Measurements from ENCODE around the gene ABCA10.
"Not testable (repeated sequence)": the region's sequence is repeated elsewhere in the genome, so short reads cannot be mapped to it uniquely, and the experiment has no call there.

Gene ABCA10

GRCh38 chr17:69170377-69170776, 58.2 kb downstream of the ABCA10 start:
- no peak for DNase-seq (ENCODE audit: low read depth in 2 of 3, low spot score in 1 of 3)

- not testable (repeated sequence) for DNase-seq (ENCODE audit: low read depth in 2 of 3, low spot score in 1 of 3)
Measured at GRCh38 chr17:69168642-69169041, 60.0 kb downstream of the ABCA10 start.

GRCh38 chr17:69166957-69167356, 61.7 kb downstream of the ABCA10 start:
- no peak for DNase-seq (ENCODE audit: low read depth in 2 of 3, low spot score in 1 of 3)

- DNase-seq (ENCODE audit: low read depth in 2 of 3, low spot score in 1 of 3): no peak
Measured at GRCh38 chr17:69164206-69164605, 64.4 kb downstream of the ABCA10 start.

- no peak for DNase-seq (ENCODE audit: low read depth in 2 of 3, low spot score in 1 of 3)
Measured at GRCh38 chr17:69159418-69159817, 69.2 kb downstream of the ABCA10 start.

- no peak for DNase-seq (ENCODE audit: low read depth in 2 of 3, low spot score in 1 of 3)
Measured at GRCh38 chr17:69154267-69154666, 74.4 kb downstream of the ABCA10 start.

GRCh38 chr17:69150333-69150732, 78.3 kb downstream of the ABCA10 start:
- DNase-seq (ENCODE audit: low read depth in 2 of 3, low spot score in 1 of 3): no peak

GRCh38 chr17:69147460-69147859, 81.2 kb downstream of the ABCA10 start:
- no peak for DNase-seq (ENCODE audit: low read depth in 2 of 3, low spot score in 1 of 3)

- no peak for DNase-seq (ENCODE audit: low read depth in 2 of 3, low spot score in 1 of 3)
Measured at GRCh38 chr17:69144331-69145255, 84.0 kb downstream of the ABCA10 start.

GRCh38 chr17:69143683-69144231, 84.9 kb downstream of the ABCA10 start:
- no peak for DNase-seq (ENCODE audit: low read depth in 2 of 3, low spot score in 1 of 3)

GRCh38 chr17:69143151-69143550, 85.5 kb downstream of the ABCA10 start:
- DNase-seq (ENCODE audit: low read depth in 2 of 3, low spot score in 1 of 3): no peak

GRCh38 chr17:69142175-69142802, 86.3 kb downstream of the ABCA10 start:
- no peak for DNase-seq (ENCODE audit: low read depth in 2 of 3, low spot score in 1 of 3)

- DNase-seq (ENCODE audit: low read depth in 2 of 3, low spot score in 1 of 3): no peak
Measured at GRCh38 chr17:69141431-69142174, 87.0 kb downstream of the ABCA10 start, which contains the start of gene ABCA6. Gene ABCA6 (minus strand): TSS chr17:69141895. CDS start chr17:69140703, 1,192 bp downstream.

- no peak for DNase-seq (ENCODE audit: low read depth in 2 of 3, low spot score in 1 of 3)
Measured at GRCh38 chr17:69134112-69134511, 94.5 kb downstream of the ABCA10 start.

GRCh38 chr17:69130627-69131296, 97.9 kb downstream of the ABCA10 start:
- DNase-seq (ENCODE audit: low read depth in 2 of 3, low spot score in 1 of 3): no peak

GRCh38 chr17:69123626-69124025, 105.0 kb downstream of the ABCA10 start:
- no peak for DNase-seq (ENCODE audit: low read depth in 2 of 3, low spot score in 1 of 3)

- DNase-seq (ENCODE audit: low read depth in 2 of 3, low spot score in 1 of 3): no peak
Measured at GRCh38 chr17:69122065-69122464, 106.6 kb downstream of the ABCA10 start.

- DNase-seq (ENCODE audit: low read depth in 2 of 3, low spot score in 1 of 3): no peak
Measured at GRCh38 chr17:69117855-69118784, 110.5 kb downstream of the ABCA10 start.

- no peak for DNase-seq (ENCODE audit: low read depth in 2 of 3, low spot score in 1 of 3)
Measured at GRCh38 chr17:69111794-69112193, 116.8 kb downstream of the ABCA10 start.

Data from stimulated activated CD4-positive, alpha-beta T cell treated with anti-CD3 and anti-CD28 coated beads, Interleukin-12 subunit alpha, Interleukin-12 subunit beta, amount 100 ng/mL, for 48 hours (primary cell).